Endothelial cell of umbilical vein (primary cell): ENCODE measurements around the gene TIMP1.

ENCODE experiments used
- GATA2 ChIP-seq: IDR thresholded peaks from 2 replicates; pipeline ENCODE4 v1.7.0; 2011; ENCODE audit warnings: low read depth, mild to moderate bottlenecking, moderate library complexity, mixed read lengths, low read length; ENCODE audit not compliant: insufficient read length, insufficient read depth
- JUN ChIP-seq: IDR thresholded peaks from 2 replicates; pipeline ENCODE4 v1.6.1; 2011; ENCODE audit warnings: borderline replicate concordance, low read depth; ENCODE audit not compliant: insufficient read length, insufficient read depth
- POLR2A ChIP-seq: IDR thresholded peaks from 2 replicates; pipeline ENCODE4 v1.6.1; 2012; ENCODE audit warnings: low read depth, mild to moderate bottlenecking, control low read depth, low read length
- POLR2AphosphoS5 ChIP-seq: IDR thresholded peaks from 2 replicates; pipeline ENCODE4 v1.6.1; 2012; ENCODE audit warnings: low read depth, mild to moderate bottlenecking, control low read depth, low read length, moderate library complexity; ENCODE audit not compliant: insufficient read depth
- TF ChIP-seq, protein P1 (sequence below), 2 donors: IDR thresholded peaks; 1 replicate in 1 of 2; 2 replicates in 1 of 2; pipeline ENCODE4 v1.5.1; 2011; ENCODE audit warnings: low read length in 2 of 2, mild to moderate bottlenecking in 2 of 2, moderate library complexity in 2 of 2, control low read depth in 1 of 2, inconsistent platforms in 1 of 2, low read depth in 1 of 2; ENCODE audit not compliant: insufficient read depth in 1 of 2; ENCODE audit errors: extremely low read depth in 1 of 2
- TF ChIP-seq, protein P2 (sequence below): IDR thresholded peaks from 2 replicates; pipeline ENCODE4 v1.6.1; 2011; ENCODE audit not compliant: insufficient read depth, insufficient read length

DNA sequence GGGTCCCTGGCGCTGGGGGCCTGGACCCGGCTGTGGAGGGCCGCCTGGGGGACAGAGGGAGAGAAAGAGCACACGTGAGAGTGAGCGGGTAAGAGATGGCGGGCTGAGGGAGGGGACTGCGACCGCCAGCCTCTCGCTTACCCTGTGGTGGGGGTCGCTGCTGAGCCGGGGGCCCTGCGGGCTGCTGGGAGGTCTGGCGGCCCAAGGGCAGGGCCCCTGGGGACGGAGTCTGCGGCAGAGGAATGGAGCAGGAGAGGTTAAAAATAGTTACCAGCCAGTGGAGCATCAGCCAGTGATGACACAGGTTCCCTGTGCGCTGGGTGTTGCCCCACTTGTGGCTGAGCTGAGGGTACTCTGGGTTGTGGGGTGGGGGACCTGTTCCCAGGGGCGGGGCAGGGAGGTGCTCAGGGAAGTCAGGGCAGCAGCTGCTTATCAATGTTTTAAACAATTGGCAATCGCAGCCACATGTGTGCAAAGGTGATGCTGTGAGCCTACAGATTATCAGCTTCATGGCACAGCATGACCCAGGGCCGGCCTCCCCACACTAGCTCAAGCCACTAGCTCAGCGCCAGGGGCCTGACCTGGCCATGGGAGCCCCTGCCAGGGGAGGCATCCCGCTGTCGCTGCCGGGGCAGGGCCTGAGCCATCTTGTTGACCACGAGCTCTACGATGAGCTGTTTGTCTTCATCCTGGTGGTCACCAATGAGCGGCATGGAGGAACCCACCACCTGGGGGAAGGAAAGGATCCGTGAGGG, 7.5 kb upstream of the TIMP1 start:
- TF ChIP-seq, protein P1, sequence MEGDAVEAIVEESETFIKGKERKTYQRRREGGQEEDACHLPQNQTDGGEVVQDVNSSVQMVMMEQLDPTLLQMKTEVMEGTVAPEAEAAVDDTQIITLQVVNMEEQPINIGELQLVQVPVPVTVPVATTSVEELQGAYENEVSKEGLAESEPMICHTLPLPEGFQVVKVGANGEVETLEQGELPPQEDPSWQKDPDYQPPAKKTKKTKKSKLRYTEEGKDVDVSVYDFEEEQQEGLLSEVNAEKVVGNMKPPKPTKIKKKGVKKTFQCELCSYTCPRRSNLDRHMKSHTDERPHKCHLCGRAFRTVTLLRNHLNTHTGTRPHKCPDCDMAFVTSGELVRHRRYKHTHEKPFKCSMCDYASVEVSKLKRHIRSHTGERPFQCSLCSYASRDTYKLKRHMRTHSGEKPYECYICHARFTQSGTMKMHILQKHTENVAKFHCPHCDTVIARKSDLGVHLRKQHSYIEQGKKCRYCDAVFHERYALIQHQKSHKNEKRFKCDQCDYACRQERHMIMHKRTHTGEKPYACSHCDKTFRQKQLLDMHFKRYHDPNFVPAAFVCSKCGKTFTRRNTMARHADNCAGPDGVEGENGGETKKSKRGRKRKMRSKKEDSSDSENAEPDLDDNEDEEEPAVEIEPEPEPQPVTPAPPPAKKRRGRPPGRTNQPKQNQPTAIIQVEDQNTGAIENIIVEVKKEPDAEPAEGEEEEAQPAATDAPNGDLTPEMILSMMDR (IDR thresholded peaks at IDR 0.05; ENCODE audit: extremely low read depth in 1 of 2, insufficient read depth in 1 of 2, low read depth in 1 of 2, low read length in 2 of 2): no peak
- TF ChIP-seq, protein P2, sequence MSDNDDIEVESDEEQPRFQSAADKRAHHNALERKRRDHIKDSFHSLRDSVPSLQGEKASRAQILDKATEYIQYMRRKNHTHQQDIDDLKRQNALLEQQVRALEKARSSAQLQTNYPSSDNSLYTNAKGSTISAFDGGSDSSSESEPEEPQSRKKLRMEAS: no peak
- TF ChIP-seq GATA2 (no peak), JUN (no peak), POLR2A (no peak), POLR2AphosphoS5 (no peak)
